ENCODE results near the gene EPG5.

Gene EPG5

DNA sequence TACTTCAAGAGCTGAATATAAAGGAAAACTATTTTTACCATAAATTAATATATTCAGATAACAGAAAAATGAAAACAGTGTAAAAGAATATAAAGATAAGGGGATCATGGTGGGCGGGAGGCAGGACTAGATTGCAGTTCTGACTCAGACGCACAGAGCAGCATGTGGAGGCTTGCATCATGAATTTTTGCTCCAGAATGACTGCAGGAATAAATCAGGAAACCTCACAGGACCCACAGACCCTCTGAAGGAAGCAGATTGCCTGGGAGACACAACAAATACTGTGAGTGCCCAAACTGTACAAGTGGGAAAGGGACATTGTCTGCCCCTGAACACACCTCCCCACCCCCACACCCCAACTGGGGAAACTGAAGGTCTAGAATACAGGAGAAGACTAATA, 160.9 kb downstream of the EPG5 start:
- no peak for DNase-seq (ENCODE audit: low spot score)

GRCh38 chr18:45805551-45805950, 161.6 kb downstream of the EPG5 start:
- no peak for DNase-seq (ENCODE audit: low spot score)

- no peak for DNase-seq (ENCODE audit: low spot score)
These were observed 164.2 kb downstream of the EPG5 start for GRCh38 chr18:45802814-45803492.

GRCh38 chr18:45801416-45802004, 165.6 kb downstream of the EPG5 start:
- DNase-seq (ENCODE audit: low spot score) = no peak

Data from HuH-7.5 (cell line).